Epidermal melanocyte (primary cell): Measurements from ENCODE around the gene CAMKV.
"Not testable (repeated sequence)": the region's sequence is repeated elsewhere in the genome, so short reads cannot be mapped to it uniquely, and the experiment has no call there.

Experiments used
- DNase-seq: peaks from one replicate; pipeline ENCODE4 v3.0.0; 2011; ENCODE audit warnings: low spot score; ENCODE audit not compliant: insufficient read length

The CAMKV gene

GRCh38 chr3:49855662-49856061, 14.0 kb downstream of the CAMKV start:
- DNase-seq = no peak

GRCh38 chr3:49845694-49846093, 24.0 kb downstream of the CAMKV start:
- no peak for DNase-seq

GRCh38 chr3:49844464-49845183, 25.1 kb downstream of the CAMKV start:
- no peak for DNase-seq

GRCh38 chr3:49842843-49843517, 26.7 kb downstream of the CAMKV start:
- DNase-seq = no peak

- no peak for DNase-seq
Measured at GRCh38 chr3:49841806-49842205, 27.9 kb downstream of the CAMKV start.

- DNase-seq = no peak
Measured at GRCh38 chr3:49841126-49841696, 28.5 kb downstream of the CAMKV start.

- no peak for DNase-seq
Measured at GRCh38 chr3:49840388-49840787, 29.3 kb downstream of the CAMKV start.

- peak; percentile 46 for DNase-seq
Measured at GRCh38 chr3:49839193-49839809, 30.4 kb downstream of the CAMKV start.

- DNase-seq = no peak
Measured at GRCh38 chr3:49831341-49831740, 38.4 kb downstream of the CAMKV start.

- peak; percentile 75 for DNase-seq
Measured at GRCh38 chr3:49826016-49826415, 43.7 kb downstream of the CAMKV start.

- DNase-seq = not testable (repeated sequence)
Measured at GRCh38 chr3:49823131-49823530, 46.6 kb downstream of the CAMKV start.

GRCh38 chr3:49813497-49814174, 56.1 kb downstream of the CAMKV start, which contains the start of gene UBA7:
Gene UBA7 (minus strand): TSS chr3:49813953. CDS start chr3:49813787, 166 bp downstream.
- peak; percentile 66 for DNase-seq

GRCh38 chr3:49812916-49813496, 56.7 kb downstream of the CAMKV start:
- no peak for DNase-seq
